GM10266 (cell line): Measurements from ENCODE around the gene TP53BP1.
"Not testable (repeated sequence)": the region's sequence is repeated elsewhere in the genome, so short reads cannot be mapped to it uniquely, and the experiment has no call there.

Source experiments
- DNase-seq: peaks from one replicate; pipeline ENCODE4 v3.0.0; 2012; ENCODE audit errors: extremely low spot score
- TF ChIP-seq, protein P1 (sequence below): IDR thresholded peaks from 2 replicates; pipeline ENCODE4 v1.5.1; 2012; ENCODE audit warnings: mild to moderate bottlenecking, low read depth; ENCODE audit not compliant: control insufficient read depth, insufficient read depth; ENCODE audit errors: missing control alignments

The TP53BP1 gene

DNA sequence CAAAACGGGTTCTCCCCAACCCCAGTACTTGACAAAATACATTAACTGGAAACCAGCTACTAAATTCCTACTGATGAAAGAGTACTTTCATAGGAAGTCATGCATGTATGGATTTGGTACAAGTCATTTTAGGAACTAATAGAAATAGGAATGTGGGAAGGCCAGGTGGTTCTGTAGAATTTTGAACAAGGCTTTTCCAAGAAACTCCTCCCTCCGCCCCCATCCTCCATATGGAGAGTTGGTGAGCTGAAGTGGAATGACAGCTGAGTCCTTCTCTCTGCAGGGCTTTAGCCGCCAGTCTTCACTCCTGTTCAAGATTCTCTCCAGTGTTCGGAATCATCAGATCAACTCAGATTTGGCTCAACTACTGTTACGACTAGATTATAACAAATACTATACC, 88.8 kb downstream of the TP53BP1 start:
- TF ChIP-seq, protein P1, sequence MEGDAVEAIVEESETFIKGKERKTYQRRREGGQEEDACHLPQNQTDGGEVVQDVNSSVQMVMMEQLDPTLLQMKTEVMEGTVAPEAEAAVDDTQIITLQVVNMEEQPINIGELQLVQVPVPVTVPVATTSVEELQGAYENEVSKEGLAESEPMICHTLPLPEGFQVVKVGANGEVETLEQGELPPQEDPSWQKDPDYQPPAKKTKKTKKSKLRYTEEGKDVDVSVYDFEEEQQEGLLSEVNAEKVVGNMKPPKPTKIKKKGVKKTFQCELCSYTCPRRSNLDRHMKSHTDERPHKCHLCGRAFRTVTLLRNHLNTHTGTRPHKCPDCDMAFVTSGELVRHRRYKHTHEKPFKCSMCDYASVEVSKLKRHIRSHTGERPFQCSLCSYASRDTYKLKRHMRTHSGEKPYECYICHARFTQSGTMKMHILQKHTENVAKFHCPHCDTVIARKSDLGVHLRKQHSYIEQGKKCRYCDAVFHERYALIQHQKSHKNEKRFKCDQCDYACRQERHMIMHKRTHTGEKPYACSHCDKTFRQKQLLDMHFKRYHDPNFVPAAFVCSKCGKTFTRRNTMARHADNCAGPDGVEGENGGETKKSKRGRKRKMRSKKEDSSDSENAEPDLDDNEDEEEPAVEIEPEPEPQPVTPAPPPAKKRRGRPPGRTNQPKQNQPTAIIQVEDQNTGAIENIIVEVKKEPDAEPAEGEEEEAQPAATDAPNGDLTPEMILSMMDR = no peak
- DNase-seq = no peak

DNA sequence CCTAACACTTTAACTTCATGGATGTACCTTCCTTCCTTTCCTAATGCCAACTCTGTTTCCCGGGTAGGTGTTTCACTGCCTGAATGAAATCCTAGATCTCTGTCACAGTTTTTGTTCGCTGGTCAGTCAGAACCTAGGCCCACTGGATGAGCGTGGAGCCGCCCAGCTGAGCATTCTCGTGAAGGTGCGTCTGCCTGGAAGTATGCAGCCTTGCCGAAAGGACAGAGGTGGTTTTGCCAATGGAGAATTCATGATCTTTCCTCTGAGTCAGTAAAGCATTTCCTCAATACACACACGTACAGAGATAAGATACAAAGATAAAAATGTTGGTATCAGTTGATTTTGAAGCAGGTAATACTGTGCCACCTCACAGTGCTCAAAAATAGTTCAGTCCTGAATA, 89.3 kb downstream of the TP53BP1 start:
- TF ChIP-seq, protein P1 = no peak

DNA sequence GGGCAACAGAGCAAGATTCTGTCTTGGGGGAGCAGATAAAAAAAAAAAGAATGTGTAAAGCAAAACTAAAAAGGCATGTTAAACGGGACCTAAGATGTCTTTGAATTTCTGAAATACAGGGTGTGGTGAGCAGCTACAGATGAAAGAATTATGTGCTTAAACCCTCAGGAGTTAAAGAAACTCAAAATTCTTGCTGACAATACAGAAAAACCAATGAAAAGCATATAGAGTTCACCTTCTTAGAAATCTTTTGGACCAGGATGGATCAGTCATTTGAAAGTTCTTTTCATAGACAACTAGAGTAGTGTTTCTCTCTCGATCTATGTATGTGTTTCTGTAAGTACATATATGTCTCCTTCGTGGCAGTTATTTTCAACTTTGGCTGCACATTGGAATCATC, 90.7 kb downstream of the TP53BP1 start:
- DNase-seq = no peak
- TF ChIP-seq, protein P1 = no peak

More for the DNA sequence above, 89.3 kb downstream of the TP53BP1 start:
- no peak for DNase-seq

DNA sequence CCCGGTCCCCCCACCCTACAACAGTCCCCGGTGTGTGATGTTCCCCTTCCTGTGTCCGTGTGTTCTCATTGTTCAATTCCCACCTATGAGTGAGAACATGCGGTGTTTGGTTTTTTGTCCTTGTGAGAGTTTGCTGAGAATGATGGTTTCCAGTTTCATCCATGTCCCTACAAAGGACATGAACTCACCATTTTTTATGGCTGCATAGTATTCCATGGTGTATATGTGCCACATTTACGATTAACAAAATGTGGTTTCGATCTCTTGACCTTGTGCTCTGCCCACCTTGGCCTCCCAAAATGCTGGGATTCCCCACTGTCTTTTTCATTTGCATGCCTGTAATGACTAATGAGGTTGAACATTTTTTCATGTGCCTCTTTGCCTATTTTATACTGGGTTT, 99.4 kb downstream of the TP53BP1 start:
- DNase-seq = not testable (repeated sequence)

DNA sequence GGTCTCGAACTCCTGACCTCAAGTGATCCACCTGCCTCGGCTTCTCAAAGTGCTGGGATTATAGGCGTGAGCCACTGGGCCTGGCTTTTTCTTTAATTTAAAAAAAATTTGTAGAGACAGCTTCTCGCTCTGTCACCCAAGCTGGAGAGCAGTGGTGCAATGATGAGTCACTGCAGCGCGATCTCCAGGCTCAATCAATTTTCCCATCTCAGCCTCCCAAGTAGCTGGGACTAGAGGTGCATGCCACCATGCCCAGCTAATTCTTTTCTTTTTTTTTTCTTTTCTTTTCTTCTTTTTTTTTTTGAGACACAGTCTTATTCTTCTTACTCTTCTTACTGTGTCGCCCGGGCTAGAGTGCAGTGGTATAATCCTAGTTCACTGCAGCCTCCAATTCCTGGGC, 102.2 kb downstream of the TP53BP1 start:
- TF ChIP-seq, protein P1 = no peak
- no peak for DNase-seq

DNA sequence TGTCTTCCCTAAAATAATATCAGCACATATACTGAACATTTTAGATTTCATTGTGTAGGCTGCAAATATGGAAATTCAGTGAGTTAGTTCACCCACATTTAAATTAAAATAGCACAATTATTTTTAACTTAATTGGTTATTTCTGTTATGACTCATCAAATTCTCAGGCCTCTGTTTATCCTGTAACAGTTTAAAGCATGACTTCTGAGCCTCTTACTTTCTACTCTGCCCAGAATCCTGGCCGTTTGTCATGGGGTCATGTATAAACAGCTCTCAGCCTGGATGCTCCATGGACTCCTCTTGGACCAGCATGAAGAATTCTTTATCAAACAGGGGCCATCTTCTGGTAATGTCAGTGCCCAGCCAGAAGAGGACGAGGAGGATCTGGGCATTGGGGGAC, 109.9 kb downstream of the TP53BP1 start:
- DNase-seq = no peak
- TF ChIP-seq, protein P1 = no peak

DNA sequence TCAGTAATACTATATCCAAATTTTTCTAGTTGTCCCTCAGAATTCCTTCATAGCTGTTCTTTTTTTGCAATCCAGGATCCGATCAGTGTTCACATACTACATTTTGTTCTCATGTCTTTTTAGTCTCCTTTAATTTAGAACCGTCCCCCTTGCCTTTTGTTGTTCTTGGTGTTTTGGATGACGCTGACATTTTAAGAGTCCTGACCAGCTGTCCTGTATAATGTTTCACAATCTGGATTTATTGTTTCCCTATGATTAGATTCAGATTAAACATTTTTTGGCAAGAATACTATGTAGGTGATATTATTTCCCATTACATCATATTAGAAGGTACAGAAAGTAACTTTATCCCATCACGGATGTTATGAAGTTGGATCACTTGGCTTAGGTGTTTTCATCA, 110.6 kb downstream of the TP53BP1 start:
- DNase-seq = no peak
- TF ChIP-seq, protein P1 = no peak

DNA sequence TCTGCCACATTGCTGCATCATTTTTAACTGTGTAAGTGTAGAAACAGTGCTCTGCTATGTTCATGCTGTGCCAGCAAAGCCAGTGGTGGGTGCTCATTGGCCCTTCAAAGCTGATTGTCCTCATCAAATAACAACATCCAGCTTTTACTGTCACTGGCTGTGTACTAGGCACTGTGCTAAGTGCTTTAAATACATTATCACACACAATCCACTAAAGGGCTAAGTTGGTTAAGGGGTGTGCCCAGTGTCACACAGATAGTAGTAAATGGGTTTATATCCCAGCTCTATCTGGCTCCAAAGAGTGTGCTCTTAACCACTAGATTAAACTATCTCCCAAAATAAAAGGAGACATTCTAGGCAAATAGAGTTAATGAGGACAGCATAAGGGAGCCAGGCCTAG, 114.4 kb downstream of the TP53BP1 start:
- TF ChIP-seq, protein P1 = no peak
- no peak for DNase-seq
